AG10803 (cell line): Measurements from ENCODE around the gene EPB41L4A.
"Not testable (repeated sequence)": the region's sequence is repeated elsewhere in the genome, so short reads cannot be mapped to it uniquely, and the experiment has no call there.

Experiments used
- DNase-seq: peaks from one replicate; pipeline ENCODE4 v3.0.0; 2010; ENCODE audit warnings: low read depth
- H3K4me3 ChIP-seq: 2 replicates; pipeline ENCODE4 v1.5.1; 2011; ENCODE audit warnings: mild to moderate bottlenecking, low read length, control low read depth
- TF ChIP-seq, protein P1 (sequence below): conservative IDR thresholded peaks from 2 replicates; pipeline ENCODE4 v1.5.1; 2011; ENCODE audit warnings: mild to moderate bottlenecking, low read length, control low read depth, inconsistent platforms

The EPB41L4A gene

GRCh38 chr5:112396430-112396829 is 22.6 kb downstream of the EPB41L4A start:
- TF ChIP-seq, protein P1, sequence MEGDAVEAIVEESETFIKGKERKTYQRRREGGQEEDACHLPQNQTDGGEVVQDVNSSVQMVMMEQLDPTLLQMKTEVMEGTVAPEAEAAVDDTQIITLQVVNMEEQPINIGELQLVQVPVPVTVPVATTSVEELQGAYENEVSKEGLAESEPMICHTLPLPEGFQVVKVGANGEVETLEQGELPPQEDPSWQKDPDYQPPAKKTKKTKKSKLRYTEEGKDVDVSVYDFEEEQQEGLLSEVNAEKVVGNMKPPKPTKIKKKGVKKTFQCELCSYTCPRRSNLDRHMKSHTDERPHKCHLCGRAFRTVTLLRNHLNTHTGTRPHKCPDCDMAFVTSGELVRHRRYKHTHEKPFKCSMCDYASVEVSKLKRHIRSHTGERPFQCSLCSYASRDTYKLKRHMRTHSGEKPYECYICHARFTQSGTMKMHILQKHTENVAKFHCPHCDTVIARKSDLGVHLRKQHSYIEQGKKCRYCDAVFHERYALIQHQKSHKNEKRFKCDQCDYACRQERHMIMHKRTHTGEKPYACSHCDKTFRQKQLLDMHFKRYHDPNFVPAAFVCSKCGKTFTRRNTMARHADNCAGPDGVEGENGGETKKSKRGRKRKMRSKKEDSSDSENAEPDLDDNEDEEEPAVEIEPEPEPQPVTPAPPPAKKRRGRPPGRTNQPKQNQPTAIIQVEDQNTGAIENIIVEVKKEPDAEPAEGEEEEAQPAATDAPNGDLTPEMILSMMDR = no peak
- no peak overlapping the region for H3K4me3 ChIP-seq
- DNase-seq = no peak

DNA sequence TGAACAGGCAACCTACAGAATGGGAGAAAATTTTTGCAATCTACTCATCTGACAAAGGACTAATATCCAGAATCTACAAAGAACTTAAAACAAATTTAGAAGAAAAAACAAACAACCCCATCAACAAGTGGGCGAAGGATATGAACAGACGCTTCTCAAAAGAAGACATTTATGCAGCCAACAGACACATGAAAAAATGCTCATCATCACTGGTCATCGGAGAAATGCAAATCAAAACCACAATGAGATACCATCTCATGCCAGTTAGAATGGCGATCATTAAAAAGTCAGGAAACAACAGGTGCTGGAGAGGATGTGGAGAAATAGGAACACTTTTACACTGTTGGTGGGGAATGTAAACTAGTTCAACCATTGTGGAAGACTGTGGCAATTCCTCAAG is 23.8 kb downstream of the EPB41L4A start:
- not testable (repeated sequence) for DNase-seq, H3K4me3 ChIP-seq

GRCh38 chr5:112390327-112390726 is 28.8 kb downstream of the EPB41L4A start:
- TF ChIP-seq, protein P1 = no peak
- no peak for DNase-seq
- H3K4me3 ChIP-seq = no peak overlapping the region

DNA sequence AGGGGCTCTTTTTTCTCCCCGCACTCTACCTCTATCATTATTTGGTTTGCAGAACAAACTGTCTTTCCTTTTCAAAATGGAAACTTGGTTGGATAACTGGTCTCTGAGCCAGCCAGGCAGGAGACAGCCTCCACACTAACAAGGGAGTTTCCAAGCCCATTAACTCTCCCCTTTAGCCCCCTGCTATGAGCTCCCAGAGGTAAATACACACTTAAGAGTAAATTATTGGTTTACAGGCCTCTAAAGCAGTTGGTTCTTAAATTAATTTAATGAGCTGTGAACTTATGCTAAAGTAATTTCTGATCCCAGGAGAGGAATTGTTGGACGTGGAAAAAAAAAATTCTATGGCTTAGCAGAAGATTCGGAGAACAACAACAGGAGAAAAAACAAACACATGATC is 30.3 kb downstream of the EPB41L4A start:
- TF ChIP-seq, protein P1 = no peak

DNA sequence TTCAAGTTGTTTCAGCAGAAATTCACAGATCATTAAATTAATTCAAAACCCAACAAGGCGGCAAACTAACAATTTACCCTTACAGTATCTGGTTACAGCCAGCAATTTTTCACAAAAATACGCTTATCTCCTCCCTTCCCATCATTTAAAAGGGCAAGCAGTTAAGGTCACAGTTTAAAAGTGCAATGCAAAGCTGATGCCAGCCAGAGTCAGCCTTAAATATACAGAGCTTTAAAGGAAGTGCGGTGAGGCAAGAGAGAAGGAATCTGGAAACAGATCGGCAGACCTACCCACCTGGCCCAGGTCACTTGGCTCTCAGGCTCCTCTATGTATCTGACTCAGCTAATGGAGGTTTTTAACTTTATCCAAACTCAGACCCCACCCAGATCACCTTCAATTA is 31.0 kb downstream of the EPB41L4A start:
- TF ChIP-seq, protein P1 = no peak
- DNase-seq = no peak
- no peak overlapping the region for H3K4me3 ChIP-seq

More for the DNA sequence above, 30.3 kb downstream of the EPB41L4A start:
- DNase-seq = no peak
- no peak overlapping the region for H3K4me3 ChIP-seq

DNA sequence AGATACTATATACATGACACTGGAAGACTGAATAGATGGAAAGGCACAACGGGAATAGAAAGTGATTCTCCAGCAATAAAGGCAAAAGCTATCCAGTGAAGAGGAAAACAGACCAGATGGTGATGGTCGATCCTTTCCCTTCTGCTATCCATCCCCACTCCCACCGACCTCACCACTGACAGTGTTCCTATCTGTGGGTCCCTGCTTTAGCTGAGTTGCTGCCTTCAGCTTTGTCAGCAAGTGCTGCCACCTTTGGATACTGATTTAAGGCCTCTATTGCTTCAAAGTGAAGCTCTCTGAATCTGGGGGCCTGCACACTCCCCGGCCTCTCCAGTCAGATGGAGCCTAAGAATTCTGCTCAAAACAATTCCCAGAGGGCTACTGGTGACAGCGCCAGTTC is 32.3 kb downstream of the EPB41L4A start:
- TF ChIP-seq, protein P1 = no peak
- DNase-seq = no peak
- H3K4me3 ChIP-seq = no peak overlapping the region

DNA sequence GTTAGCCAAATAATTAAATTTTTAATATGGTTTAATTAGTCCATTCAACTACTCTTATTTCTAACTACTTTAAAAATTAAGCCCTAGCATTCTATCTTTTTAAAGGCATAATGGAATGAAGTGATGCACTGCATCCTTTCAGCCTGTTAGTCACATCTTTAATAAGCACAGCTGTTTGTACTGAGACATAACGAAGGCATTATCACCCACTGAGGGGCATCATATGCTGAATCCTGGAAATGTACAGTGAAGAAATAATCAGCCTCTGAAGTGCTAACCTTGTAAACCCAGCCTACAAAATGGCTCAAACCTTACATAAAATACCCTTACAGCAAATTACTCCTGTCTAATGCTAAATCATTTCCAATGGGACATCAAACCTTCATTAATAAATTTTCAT is 33.1 kb downstream of the EPB41L4A start:
- no peak for DNase-seq
- TF ChIP-seq, protein P1 = no peak
- H3K4me3 ChIP-seq = no peak overlapping the region

GRCh38 chr5:112385566-112385965 is 33.5 kb downstream of the EPB41L4A start:
- no peak for DNase-seq
- TF ChIP-seq, protein P1 = no peak
- no peak overlapping the region for H3K4me3 ChIP-seq
